Measurements from ENCODE around the gene MAPKAP1.

MAPKAP1 gene

DNA sequence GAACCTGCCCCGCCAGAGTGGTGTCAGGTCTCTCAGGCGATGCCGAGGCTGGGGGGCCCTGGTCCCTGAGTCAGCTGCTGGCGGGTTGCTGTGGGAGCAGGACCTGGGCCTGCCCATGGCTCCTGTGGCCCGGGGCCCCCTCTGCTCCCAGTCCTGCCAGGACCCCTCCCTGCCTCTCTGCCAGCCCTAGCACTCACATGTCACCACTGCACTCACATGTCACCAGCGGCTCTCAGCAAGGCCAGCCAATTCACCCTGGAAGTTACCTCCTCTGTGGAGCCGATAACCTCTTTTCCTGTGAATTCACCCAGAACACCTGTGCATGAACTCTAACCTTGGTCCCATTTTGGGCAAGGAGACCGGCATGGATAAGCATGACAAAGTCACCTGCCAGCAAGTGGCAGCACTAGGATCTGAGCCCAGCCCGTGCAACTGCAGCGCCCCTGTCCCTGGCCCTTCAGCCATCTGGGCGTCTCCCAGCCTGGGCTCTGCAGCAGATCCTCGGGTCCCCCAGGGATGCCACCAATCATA, 275.2 kb downstream of the MAPKAP1 start:
- DNase-seq (ENCODE audit: low spot score) = no peak

DNA sequence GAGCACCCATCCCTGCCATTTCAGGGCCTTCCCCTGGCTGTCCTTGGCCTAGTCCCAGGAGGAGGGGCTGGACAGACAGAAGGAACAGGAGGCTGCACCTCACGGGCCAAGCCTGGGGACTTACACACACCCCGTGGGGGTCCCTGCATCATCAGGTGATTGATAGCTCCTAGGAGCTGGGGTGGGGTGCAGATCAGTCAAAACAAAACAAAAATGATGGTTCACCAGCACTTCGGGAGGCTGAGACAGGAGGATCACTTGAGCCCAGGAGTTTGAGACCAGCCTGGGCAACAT, 276.0 kb downstream of the MAPKAP1 start:
- no peak for DNase-seq (ENCODE audit: low spot score)

DNA sequence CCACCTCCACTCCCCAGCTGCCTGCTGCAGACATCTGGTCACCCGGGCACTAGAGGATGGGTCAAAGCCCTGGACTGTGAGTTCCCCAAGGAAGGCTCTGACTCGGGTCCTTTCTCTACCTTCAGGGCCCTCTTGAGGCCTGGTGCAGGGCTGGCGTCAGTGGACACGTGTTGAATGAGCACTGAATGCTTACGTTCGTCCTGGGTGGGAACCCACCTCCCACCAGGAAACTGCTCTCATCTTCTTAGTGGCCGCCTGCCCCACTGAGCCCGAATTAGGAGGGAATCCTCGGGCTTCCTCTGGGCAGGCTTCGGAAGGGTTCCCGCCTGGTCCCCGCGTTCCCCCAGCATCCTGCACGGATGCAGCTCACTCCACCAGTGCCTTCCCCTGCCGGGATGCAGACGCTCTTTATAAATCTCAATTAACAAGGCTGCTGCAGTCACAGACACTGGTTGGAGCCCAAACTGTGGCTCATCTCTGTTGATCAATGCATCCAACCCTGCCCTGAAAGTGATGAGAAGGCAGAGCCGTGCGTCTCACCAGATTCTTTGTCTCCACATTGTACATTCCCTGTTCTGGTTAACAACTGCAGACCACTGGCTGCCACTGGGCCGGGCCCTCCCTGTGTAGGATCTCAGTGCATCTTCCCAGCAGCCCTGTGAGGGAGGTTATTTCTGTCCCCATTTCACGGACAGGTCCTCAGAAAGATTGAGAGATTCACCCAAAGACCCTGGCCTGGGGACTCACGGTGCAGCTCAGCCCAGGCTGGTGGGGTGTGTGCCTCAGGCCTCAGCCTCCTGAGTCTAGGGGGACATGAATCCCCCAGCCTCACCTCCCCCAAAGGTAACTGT, 276.6 kb downstream of the MAPKAP1 start:
- no peak for DNase-seq (ENCODE audit: low spot score)

DNA sequence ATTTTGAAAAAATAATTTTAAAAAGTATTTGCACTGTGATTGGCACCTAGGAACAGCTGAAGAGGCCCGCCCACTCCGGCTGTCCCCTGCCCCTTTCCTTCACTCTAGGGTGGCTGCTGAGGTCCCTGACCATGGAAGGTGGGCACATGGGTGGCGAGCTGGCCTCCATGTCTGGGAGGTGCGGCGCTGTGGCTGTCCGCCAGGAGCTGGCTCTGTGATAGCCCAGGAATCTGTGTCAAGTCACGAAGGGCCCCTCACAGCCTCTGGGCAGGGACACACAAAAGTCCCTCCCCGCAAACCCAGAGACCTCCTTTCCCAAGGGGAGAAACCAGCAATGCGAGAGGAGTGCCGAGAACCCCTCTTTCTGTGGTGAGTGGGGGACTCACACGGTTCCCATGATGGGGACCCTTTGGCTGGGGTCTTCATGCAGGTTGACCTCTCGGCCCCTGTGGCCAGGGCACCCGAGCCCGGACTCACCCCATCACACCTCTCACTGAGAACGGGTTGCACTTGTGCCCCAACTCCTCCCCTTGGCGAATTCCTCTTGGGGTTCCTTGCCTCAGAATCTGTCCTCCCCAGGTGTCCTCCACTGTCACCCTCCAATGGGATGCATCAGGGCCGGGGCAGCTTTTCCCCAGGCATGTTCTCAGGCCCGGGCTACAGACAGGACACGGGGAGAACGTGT, 277.4 kb downstream of the MAPKAP1 start:
- no peak for DNase-seq (ENCODE audit: low spot score)

DNA sequence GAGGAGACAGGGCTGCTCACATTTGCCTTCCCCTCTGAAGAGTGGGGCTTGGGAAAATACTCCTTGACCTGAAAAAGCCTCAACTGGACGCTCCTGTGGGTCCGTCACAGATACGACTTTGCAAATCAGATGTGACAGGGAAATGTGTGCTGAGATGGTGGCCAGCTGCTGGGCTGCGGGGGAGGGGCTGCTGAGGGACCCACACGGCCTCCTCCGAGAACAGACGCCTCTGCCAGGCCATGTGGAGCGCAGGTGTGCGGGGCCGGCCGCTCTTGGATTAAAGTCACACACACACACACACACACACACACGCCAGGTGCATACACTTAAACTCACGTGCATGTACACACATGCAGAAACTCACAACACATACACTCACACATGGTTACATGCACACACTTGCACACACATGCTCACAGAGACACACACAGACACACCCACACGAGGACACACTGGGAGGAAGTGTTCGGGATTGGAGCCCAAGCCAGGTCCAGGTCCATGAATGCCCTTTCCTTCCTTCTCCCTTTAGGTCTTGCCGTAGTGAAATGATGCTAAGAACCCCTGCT, 278.0 kb downstream of the MAPKAP1 start:
- DNase-seq (ENCODE audit: low spot score) = no peak

DNA sequence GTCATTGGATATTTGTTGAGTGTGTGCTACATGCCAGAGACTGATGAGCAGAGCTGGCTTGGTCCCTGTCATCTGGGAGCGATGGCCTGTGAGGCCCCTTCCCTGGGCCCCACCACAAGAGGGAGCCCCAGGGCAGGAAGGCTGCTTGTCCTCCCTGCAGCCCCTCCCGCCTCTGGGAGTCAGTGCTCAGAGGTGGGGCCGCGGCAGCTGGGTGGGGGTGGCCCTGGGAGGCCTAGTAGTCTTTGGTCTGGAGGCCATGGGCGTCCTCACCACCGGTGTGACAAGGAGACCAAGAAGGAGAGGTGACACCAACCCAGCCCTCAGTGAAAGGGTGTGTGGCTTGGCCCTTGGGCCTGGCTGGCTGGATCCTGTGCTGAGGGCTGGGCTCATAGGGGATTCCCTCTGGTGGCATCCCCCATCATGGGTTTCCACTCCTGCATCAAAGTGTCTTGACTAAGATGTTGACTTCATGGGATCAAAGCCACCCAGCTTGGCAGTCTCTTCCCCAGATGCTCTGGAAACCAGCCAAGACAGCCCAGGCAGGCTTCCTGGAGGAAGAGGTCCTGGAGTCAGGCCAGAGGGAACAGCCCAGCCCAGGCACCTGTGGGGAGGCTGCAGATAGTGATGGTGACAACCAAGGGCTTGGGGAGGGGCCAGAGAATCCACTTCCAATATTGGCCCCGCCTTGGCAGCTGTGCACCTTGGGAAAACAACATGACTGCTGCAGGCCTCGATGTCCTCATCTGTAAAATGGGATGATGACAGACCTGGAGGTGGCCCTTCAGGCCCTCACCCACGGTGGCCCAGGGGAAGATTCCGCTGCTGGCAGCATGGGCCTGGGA, 278.7 kb downstream of the MAPKAP1 start:
- DNase-seq (ENCODE audit: low spot score) = no peak

DNA sequence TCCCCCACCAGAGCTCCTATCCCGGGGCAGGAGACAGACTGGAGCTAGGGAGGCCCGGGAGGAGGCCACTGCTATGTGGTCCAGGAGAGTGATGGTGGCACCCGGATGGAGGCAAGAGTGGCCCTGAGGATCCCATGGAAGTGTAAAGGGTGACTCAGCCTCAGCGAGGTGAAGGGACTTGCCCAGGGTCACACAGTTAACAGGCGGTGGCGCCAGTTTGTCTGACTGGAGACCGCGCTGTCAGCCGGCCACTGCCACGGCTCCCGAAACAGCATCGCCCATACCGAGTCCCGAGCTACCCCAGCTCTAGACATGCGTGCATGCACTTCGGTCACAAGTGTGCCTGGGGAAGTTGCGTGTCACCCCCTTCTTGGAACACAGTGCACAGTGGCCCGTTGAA, 279.5 kb downstream of the MAPKAP1 start:
- no peak for DNase-seq (ENCODE audit: low spot score)

DNA sequence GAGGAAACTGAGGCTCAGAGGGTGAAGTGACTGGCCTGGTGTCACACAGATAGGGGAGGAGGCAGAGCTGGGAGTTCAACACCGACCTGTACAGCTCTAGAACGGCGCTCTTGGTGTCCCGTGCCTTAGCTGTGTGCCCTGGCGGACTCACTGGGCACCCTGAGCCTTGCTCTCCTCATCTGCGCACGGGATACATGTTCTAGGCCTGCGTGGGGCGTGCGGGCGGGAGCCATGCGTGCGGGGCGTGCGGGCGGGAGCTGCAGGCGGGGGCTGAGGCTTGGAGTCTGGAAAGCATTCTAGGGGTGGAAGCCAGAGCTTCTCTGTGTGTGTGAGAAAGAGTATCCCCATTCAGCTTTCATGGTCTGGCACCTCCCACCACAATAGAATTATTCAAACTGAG, 280.1 kb downstream of the MAPKAP1 start:
- DNase-seq (ENCODE audit: low spot score) = no peak

DNA sequence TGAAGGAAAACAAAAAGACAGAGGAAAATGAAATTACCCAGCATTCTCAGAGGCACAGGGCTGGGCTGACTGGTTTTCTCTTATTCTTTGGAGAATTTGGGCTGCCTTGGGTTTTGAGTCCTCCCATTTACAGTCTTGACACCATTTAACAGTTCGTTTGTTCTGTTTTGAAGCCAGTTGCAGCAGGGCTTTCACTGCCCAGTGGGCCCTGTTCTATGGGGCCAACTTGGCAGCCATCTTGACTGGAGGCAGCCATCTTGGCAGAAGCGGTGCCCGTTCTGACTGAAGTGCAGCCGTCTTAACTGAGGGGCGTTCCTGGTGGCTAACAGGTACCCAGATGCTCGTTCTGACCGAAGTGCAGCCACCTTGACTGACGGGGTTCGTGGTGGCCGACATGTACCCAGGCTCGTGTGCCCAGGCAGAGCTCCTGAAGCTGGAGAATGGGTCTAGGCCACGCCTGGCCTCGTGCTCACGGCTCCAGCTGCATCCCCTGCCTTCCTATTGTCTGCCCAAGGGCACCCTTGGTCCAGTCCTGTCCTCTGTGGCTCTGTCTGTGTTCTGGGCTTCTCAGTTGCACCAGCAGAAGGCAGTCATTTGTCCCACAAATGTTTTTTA, 281.0 kb downstream of the MAPKAP1 start:
- no peak for DNase-seq (ENCODE audit: low spot score)

DNA sequence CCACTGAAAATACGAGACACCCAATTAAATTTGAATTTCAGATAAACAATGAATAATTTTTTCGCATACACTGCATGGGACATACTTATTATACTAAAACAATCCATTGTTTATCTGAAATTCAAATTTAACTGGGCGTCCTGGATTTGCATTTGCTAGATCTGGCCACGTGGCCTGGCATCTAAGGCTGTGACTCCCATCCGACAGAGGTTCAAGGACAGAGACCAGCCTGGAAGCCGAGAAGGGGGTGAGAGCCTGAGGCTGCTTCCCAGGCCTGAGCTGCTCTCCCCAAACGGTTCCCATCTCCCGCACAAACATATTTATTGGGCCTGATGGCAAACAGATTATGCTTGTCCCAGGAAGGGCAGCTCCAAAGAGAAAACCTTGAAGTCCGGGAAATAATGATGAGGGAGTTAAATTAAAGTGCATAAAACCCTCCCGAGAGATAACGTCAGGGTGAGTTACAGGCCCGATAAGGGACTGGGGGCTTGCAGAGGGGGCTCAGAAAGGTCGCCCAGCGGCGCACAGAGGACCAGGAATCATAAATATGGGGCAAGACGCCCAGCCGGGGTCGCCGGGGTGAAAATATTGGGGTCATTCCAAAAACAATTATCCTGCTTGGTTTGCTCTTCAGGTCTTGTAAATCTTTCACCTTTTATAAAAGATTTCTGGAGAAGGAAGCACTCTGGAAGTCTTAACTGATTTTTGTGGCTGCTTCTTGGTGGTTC, 281.7 kb downstream of the MAPKAP1 start:
- DNase-seq (ENCODE audit: low spot score) = no peak

DNA sequence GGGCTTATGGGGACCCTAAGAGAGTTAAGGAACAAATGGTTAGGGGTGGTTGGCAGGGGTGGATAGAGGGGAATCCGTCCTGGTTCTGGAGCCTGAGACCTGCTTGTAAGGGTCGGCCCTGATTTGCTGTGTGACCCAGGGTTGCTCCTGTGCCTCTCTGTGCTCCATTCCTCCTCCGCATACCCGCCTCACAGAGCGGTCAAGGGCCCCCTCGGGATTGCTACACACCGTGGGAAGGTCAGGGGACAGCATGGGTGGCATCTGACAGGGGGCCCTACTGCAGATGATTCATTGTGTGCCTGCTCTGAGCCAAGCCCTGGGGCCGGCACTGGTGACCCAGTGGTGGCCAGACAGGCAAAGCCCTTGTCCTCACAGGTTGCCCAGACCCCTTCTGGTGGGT, 283.0 kb downstream of the MAPKAP1 start:
- no peak for DNase-seq (ENCODE audit: low spot score)

DNA sequence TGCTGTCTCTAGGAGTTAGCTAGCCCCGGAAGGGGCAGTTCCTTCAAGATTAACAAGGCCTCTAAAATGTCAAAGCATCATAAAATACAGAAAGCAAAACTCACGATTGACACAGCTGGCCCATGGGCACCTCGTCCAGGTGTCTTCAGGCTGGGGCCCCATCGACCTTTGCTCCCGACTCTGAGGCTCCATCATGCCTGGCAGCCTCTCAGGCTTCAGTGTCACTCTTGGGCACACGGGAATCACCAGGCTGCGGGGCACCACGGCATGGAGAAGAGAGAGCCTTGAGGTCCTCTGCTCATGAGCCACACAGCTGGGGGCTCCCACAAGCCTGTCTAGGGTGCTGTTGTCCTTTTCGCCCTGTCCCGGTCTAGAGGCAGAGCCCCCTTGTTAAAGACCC, 284.2 kb downstream of the MAPKAP1 start:
- no peak for DNase-seq (ENCODE audit: low spot score)

DNA sequence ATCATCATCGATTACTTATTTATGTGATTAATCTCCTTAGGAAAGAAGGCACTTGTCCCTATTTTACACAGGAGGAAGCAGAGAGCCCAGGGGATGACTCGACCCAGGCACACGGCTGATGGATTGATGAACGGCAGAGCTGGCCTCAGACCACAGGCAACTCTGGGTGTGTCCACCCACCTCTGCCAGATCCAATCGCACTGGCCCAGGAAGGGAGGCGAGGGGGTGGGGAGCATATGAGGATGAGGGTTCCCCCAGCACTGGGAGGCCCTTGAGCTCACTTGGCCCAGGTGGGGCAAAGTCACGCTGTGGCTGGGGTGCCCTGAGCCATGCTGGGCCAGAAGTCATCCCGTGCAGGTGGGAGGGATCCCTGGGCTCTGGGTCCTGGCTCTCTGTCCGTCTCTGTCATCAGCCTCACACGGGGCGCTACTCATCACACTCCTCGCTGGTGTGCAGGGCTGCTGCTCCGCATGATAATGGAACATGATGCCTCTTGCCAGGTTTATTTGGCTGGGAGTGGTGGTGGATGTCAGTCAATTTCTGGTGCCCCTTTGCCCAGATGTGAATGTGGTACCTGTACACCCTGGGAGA, 285.3 kb downstream of the MAPKAP1 start:
- DNase-seq (ENCODE audit: low spot score) = no peak

DNA sequence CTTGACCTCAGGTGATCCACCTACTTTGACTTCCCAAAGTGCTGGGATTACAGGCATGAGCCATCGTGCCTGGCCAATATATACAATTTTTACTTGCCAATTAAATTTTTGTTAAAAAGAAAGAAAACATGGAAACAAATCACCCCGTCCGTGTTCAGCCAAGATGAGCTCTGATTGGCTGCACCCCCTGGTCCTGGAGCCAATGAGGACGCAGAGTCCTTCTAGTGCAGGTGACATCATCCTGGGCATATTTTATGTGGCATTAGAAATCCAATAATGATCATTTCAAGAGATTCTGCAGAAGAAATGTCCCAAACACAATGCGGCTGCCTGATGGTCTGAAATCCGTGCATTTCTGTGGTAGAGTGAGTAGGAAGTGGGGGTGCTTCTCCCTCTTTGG, 285.8 kb downstream of the MAPKAP1 start:
- DNase-seq (ENCODE audit: low spot score) = no peak

DNA sequence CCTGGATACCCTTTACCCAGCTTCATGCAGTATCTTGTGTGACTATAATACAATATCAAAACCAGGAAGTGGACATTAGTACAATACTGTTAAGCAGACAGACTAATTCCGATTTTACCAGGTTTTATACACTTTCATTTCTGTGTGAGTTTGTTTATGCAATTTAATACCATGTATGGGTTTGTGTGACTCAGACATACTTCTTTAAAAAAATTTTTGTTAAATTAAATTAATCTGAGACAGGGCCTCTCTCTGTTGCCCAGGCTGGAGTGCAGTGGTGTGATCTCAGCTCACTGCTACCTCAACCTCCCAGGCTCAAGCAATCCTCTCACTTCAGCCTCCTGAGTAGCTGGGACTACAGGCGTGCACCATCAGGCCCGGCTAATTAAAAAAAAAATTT, 288.6 kb downstream of the MAPKAP1 start:
- no peak for DNase-seq (ENCODE audit: low spot score)

DNA sequence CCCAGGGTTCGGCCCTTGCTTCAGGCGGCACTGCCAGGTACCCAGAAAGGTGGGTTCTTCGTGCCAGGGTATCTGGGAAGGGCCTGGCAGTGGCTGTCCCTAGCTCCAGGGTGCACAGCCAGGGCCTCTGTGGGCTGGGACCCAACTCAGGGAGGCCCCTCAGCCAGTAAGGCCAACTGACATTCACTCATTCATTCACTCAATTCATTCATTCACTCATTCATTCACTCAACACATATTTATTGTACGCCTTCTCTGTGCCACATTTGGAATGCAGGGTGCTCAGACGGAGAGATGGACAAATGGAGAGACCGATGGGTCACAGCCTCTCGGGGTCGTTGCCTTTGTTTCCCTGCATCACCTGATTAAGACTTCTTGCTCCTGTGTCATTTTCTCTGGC, 290.5 kb downstream of the MAPKAP1 start:
- no peak for DNase-seq (ENCODE audit: low spot score)

DNA sequence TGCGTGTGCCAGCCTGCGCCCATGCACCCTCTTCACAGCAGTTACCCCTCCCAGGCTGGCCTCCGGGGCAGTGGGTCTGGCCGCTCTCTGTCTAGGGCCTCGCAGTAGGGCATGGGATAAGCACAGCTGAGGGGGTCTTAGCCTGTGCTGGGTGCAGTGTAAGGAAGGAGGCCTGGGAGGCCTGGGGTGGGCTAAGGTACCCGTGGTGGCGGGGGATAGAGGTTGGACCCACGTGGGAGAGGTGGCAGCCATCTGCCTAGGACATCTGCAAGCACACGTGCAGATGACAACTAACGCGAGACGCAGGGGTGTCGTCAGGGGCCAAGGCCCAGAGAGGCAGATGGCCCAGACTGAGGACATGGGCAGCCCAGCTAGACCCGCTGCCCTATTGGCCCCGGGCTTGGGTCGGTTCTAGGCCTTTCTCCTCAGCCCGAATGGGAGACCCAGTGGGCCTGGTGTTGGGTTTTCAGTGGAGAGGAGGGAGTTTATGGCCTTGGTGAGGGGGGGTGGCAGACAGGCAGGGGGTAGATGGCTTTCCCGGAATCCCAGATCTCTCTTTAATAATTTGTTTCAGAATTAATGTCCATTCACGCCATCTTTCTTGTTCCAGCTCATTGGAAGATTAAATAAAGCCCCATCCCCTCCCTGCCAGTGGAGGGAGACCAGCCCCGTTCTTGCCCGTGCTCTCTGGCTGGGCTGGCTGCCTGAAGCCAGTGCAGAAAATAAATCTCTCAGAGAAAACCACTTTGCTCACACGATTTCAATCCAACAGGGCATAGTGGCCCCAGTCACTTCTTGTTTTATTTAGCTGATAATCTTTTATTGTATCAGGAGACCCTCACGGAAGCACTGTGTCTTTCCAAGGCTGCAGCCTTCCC, 291.2 kb downstream of the MAPKAP1 start:
- DNase-seq (ENCODE audit: low spot score) = no peak

DNA sequence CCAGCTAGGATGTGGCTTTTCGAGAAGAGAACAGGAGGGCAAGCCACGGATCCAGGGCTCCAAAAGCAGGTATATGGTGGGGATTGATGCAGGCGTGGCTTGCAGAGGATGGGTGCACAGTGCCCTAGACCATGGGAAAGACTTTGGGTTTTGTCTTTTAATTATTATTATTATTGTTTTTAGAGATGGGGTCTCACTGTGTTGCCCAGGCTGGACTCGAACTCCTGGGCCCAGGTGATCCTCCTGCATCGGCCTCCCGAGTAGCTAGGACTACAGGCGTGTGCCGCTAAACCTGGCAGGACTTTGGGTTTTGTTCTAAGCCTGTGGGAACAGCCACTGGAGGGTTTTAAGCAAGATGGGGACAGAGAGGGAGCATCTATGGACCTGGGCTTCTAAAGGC, 293.4 kb downstream of the MAPKAP1 start:
- DNase-seq (ENCODE audit: low spot score) = no peak

DNA sequence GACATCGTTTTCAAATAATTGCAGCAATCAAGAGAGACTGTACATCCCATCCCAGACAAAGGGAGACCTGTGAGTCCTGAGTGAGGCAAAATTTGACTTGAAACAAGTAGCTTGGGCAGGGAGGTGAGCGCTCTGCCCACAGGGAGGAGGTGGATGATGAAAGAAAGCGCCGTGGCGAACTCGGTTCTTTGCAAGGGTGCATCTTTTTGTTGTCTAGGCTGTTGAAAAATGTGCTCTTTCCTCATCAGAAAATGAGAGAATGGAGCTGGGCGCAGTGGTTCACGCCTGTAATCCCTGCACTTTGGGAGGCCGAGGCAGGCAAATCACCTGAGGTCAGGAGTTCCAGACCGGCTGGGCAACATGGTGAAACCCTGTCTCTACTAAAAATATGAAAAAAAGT, 294.8 kb downstream of the MAPKAP1 start:
- DNase-seq (ENCODE audit: low spot score) = no peak

Measured in AG08395 (cell line).